ENCODE data around the gene COL11A2. TPM values are rescaled to one million over a fixed set of nuclear protein-coding genes. Genes with fewer than 3 reads are reported as not detected.

The COL11A2 gene
- polyA plus RNA-seq, 4 donors, result 3.0 to 6.9 (median 4.1) TPM

- DNase-seq (ENCODE audit: low read depth in 4 of 4, low spot score in 3 of 4), result no peak
Measured at GRCh38 chr6:33206864-33207551, 14.7 kb upstream of the COL11A2 start.

DNA sequence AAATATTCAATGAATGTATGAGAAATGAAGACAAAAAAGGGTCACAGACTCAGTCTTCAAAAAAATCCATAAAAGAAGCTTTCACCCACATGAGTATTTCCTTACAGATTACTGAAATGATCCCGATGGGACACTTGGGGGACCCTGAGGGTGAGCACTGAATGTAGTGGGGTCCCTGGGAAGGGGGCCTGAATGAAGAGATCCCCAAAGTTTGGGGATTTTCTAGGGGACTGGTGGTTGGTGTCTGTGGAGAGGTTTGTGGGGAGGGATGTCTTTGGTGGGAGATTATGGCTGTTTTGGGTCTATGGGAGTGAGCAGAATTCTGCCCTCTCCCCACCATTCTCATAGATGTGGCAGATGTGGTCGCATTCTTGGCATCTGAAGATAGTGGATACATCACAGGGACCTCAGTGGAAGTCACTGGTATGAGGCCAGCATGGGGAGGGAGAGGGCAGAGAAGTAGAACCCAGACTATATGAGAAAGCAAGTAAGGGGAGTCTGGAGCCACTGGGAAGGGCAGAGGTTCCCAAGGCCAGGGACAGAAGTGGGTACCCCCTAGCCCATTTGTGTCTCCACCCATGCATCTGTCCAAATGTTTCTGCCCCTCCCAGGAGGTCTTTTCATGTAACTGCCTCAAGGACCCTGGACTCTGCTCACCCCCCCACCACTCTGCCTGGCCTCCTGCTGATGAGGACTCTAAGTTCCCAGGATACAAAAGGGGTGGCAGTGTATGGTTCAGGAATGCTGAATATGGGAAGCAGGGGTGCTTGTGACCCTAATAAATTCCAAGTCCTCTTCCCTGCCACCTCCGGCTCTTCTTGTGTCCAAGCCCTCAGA lies 14.0 kb upstream of the COL11A2 start:
- no peak for DNase-seq (ENCODE audit: low read depth in 4 of 4, low spot score in 3 of 4)

GRCh38 chr6:33205191-33206026 lies 13.1 kb upstream of the COL11A2 start:
- no peak for DNase-seq (ENCODE audit: low read depth in 4 of 4, low spot score in 3 of 4)

- peak in 3 of 4 donors; percentile 79 to 85 (median 81) for DNase-seq (ENCODE audit: low read depth in 4 of 4, low spot score in 3 of 4)
Measured at GRCh38 chr6:33204415-33205190, 12.3 kb upstream of the COL11A2 start, which contains the start of gene HSD17B8. TSS of gene HSD17B8 (plus strand) at chr6:33204655. CDS start at chr6:33204669, 14 bp downstream.

DNA sequence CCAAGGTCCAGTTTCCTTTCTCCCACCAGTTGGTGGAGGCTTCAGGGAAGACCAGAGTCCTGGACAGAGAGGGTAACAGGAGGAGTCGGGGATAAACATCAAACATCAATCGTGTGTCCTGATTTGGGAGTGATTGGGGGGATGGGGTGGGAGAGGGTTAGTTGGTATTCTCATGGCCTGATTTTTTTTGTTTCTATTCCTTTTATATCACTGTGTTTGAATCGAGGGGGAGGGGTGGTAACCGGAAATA lies 11.8 kb upstream of the COL11A2 start:
- DNase-seq (ENCODE audit: low read depth in 4 of 4, low spot score in 3 of 4), result no peak

- DNase-seq (ENCODE audit: low read depth in 4 of 4, low spot score in 3 of 4), result no peak
Measured at GRCh38 chr6:33203443-33204164, 11.3 kb upstream of the COL11A2 start.

DNA sequence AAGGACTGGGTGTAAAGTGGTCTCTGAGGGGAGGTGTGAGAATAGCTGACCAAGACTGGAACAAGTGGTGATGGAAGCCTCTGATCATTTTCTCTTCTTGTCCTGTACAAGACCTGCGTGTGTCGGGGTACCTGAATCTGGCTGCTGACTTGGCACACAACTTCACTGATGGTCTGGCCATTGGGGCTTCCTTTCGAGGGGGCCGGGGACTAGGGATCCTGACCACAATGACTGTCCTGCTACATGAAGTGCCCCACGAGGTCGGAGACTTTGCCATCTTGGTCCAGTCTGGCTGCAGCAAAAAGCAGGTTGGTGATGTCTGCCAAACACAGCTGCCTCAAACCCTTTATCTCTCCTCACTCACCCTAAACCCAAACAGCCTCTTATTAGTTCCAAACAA lies 10.5 kb upstream of the COL11A2 start:
- no peak for DNase-seq (ENCODE audit: low read depth in 4 of 4, low spot score in 3 of 4)

DNA sequence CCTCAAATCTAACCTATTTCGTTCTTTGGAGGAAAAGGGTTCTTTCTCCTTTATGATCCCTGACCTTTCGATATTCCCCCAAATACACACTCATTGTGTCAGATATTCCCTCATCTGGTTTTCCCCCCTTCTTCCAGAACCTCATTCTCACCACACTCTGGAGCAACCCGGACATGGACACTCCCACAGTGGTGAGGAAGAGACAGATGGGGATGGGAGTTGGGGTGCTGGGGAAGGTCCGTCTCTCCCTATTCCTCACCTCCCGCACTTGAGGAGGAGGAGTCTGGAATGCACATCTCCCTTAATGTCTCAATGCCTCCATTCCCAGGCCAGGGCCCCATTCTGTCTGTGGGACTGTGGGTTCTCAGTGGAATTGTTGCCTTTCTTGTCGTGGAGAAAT lies 9.7 kb upstream of the COL11A2 start:
- DNase-seq (ENCODE audit: low read depth in 4 of 4, low spot score in 3 of 4), result no peak

GRCh38 chr6:33201147-33201545 lies 8.9 kb upstream of the COL11A2 start:
- no peak for DNase-seq (ENCODE audit: low read depth in 4 of 4, low spot score in 3 of 4)

DNA sequence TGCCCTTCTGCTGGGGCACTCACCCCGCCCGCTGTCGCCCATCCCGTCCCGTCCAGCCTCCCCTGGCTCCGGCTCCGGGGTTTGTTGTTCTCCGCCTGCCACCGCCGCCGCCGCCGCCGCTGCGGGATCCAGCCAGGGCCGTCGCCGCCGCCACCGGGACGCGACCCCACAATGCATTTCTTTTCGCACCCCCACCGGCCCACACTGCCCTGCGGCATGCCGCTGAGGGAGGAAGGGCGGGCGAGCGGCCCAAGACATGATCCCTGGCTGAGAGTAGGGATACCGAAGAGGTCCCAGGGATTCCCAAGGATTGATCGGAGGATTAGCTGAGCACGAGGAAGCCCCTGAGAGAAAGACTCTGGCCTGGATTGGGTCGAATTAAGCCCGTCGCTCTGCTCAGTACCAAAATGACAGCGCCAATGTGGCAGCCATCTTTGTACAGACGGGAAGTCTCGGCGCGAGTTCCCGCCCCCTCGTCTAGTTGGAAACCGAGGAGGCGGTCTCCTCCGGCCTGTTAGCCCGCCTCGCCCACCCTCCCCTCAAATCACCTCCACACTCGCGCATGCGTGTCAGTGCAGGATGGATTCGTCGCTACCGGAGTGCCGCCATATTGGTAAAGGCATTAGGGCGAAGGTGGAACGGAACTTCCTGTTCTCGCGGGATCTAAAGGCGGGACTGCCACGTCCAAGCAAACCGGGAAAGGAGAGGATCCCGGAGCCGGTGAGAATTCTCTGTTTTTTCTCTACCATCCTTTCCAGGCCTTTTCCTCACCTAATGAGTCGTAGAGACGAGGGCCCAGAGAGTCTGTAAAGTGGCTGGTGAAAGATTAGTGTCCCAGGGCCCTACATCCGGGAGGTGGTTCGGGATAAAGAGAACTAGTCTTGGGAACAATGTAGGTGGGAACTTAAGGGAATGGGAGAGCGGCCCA lies 8.2 kb upstream of the COL11A2 start, which contains the start of the genes RXRB and SLC39A7:
TSS of gene RXRB (minus strand) at position 447 of the 928 bp plus-strand sequence. CDS start at position 258, 189 bp downstream.
TSS of gene SLC39A7 (plus strand) at position 649 of the 928 bp plus-strand sequence. CDS start 379 bp downstream, outside the sequence.
- peak; percentile 99 to 100 (median 100) for DNase-seq (ENCODE audit: low read depth in 4 of 4, low spot score in 3 of 4)

- peak in 1 of 4 donors; percentile 48 for DNase-seq (ENCODE audit: low read depth in 4 of 4, low spot score in 3 of 4)
Measured at GRCh38 chr6:33199687-33200218, 7.5 kb upstream of the COL11A2 start.

GRCh38 chr6:33198853-33199436 lies 6.7 kb upstream of the COL11A2 start:
- DNase-seq (ENCODE audit: low read depth in 4 of 4, low spot score in 3 of 4), result no peak

DNA sequence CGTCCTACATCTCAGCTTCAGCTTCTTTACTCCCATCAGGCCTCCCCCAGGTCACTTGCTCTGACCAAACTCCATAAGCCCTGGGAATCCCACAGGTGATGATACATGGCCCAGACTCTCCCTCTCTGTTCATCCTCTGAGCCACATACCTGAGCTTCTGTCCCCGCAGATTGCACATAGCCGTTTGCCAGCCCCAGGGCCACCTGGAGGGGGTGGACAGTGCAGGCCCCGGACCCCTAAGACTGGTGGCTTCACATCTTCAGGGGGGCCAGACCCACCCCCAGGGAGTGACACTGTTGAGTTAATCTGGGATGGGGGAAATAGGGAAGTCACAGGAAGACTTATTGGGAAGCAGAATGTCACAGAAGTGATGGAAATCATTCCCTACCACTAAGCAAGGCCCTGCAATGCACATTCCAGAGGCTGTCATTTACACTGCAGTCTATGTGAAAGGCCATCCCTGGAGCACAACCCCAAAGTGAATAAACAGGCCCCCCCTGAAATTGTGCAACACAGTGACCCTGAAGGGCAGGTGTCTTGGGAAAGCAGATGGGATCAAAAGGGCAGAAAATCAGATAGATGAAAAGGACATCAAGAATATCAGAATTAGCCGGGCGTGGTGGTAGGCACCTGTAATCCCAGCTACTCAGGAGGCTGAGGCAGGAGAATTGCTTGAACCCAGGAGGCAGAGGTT lies 6.0 kb upstream of the COL11A2 start:
- no peak for DNase-seq (ENCODE audit: low read depth in 4 of 4, low spot score in 3 of 4)

- DNase-seq (ENCODE audit: low read depth in 4 of 4, low spot score in 3 of 4), result no peak
Measured at GRCh38 chr6:33197431-33198048, 5.3 kb upstream of the COL11A2 start.

GRCh38 chr6:33195304-33196165 lies 3.3 kb upstream of the COL11A2 start:
- no peak for DNase-seq (ENCODE audit: low read depth in 4 of 4, low spot score in 3 of 4)

DNA sequence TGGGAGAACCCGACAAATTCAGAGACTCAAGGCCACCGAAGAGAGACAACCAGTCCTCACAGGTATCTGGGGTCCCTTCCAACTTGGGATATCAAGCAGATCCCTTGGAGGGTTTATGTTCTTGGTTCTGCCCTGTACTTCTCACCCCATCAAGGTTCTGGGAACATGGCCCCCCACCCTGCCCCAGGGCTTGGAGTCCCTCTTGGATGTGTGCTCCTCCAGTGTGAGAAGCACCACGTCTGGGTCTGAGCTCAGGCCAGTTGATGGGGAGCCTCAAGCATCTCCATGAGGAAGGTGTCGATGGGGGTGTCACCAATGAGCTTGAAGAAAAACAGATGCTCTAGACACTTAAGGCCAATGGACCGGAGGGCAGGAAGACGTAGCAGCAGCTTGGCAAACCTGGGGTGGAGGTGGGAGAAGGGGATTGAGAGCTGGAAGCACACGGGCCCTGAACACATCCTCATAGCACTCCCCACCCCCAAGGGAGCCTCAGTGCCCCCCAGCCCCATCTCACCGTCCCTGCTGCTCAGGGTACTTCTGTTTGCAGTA lies 2.2 kb upstream of the COL11A2 start:
- no peak for DNase-seq (ENCODE audit: low read depth in 4 of 4, low spot score in 3 of 4)

Data from left renal pelvis (tissue), 4 donors.